WTC11 (cell line): ENCODE results near the gene DCHS2. TPM values are rescaled to one million over a fixed set of nuclear protein-coding genes. Genes with fewer than 3 reads are reported as not detected.

Source experiments
- ATAC-seq: fragments of 200-7000 bp; cut with Tn5 transposase; 2 replicates; pipeline ENCODE4 v1.10.0; 2021; ENCODE audit warnings: mild to moderate bottlenecking, moderate library complexity
- CTCF ChIA-PET: fragments of 300-600 bp; sonication (Branson Sonifier 250); formaldehyde crosslinking; loops from one replicate; lab custom pipeline; 2021; ENCODE audit warnings: antibody characterized with exemption; lab: Charles Lee
- POLR2A ChIA-PET: fragments of 350-600 bp; sonication (Branson Sonifier 250); formaldehyde crosslinking; loops from one replicate; lab custom pipeline; 2021; ENCODE audit warnings: antibody characterized with exemption; lab: Charles Lee
- DNase-seq: peaks from one replicate; pipeline ENCODE4 v3.0.0; 2021; ENCODE audit warnings: low spot score
- H3K27ac Mint-ChIP-seq: 2 replicates; pipeline ENCODE4 v1.8.0; 2021; ENCODE audit warnings: mixed read lengths
- H3K27me3 Mint-ChIP-seq: 2 replicates; pipeline ENCODE4 v1.8.0; 2021; ENCODE audit warnings: low read depth, mild to moderate bottlenecking, moderate library complexity, mixed read lengths
- H3K36me3 Mint-ChIP-seq: 2 replicates; pipeline ENCODE4 v1.8.0; 2021; ENCODE audit warnings: mixed read lengths
- H3K4me1 Mint-ChIP-seq: 2 replicates; pipeline ENCODE4 v1.8.0; 2022; ENCODE audit warnings: mixed read lengths
- H3K4me3 Mint-ChIP-seq: 2 replicates; pipeline ENCODE4 v1.8.0; 2021; ENCODE audit warnings: mild to moderate bottlenecking, moderate library complexity, mixed read lengths
- H3K9me3 Mint-ChIP-seq: 2 replicates; pipeline ENCODE4 v1.8.0; 2021; ENCODE audit warnings: mixed read lengths
- ATF2 ChIP-seq: sonication (generic); formaldehyde crosslinking; IDR thresholded peaks from 2 replicates; pipeline ENCODE4 v1.8.1; 2022; ENCODE audit warnings: low read depth, missing genetic modification reagents, borderline replicate concordance
- CBFB ChIP-seq: sonication (generic); formaldehyde crosslinking; IDR thresholded peaks from 2 replicates; pipeline ENCODE4 v1.8.1; 2022; ENCODE audit warnings: mild to moderate bottlenecking, low read depth, missing genetic modification reagents
- CREB1 ChIP-seq: sonication (generic); formaldehyde crosslinking; IDR thresholded peaks from 2 replicates; pipeline ENCODE4 v1.8.0; 2023; ENCODE audit warnings: mild to moderate bottlenecking, missing genetic modification reagents
- GABPB1 ChIP-seq: sonication (generic); formaldehyde crosslinking; IDR thresholded peaks from 2 replicates; pipeline ENCODE4 v1.8.1; 2023; ENCODE audit warnings: mild to moderate bottlenecking, missing genetic modification reagents
- IRF2 ChIP-seq: sonication (generic); formaldehyde crosslinking; IDR thresholded peaks from 2 replicates; pipeline ENCODE4 v1.8.0; 2022; ENCODE audit warnings: low read depth, missing genetic modification reagents, borderline replicate concordance
- MLX ChIP-seq: sonication (generic); formaldehyde crosslinking; IDR thresholded peaks from 2 replicates; pipeline ENCODE4 v1.8.1; 2023; ENCODE audit warnings: mild to moderate bottlenecking, missing genetic modification reagents, moderate library complexity
- MYBL2 ChIP-seq: sonication (generic); formaldehyde crosslinking; IDR thresholded peaks from 2 replicates; pipeline ENCODE4 v1.8.1; 2023; ENCODE audit warnings: mild to moderate bottlenecking, moderate library complexity, missing genetic modification reagents
- NFATC4 ChIP-seq: fragments of 250-450 bp; sonication (Bioruptor Pico); IDR thresholded peaks from 2 replicates; pipeline ENCODE4 v1.9.0; 2021; ENCODE audit warnings: mild to moderate bottlenecking
- NR3C1 ChIP-seq: sonication (generic); formaldehyde crosslinking; conservative IDR thresholded peaks from 2 replicates; pipeline ENCODE4 v1.8.1; 2023; ENCODE audit warnings: low read depth, mild to moderate bottlenecking, missing genetic modification reagents
- PREB ChIP-seq: sonication (generic); formaldehyde crosslinking; IDR thresholded peaks from 2 replicates; pipeline ENCODE4 v1.8.1; 2022; ENCODE audit warnings: mild to moderate bottlenecking, missing genetic modification reagents, moderate library complexity, borderline replicate concordance
- RORB ChIP-seq: fragments of 250-450 bp; sonication (Bioruptor Pico); IDR thresholded peaks from 2 replicates; pipeline ENCODE4 v1.9.0; 2021; ENCODE audit warnings: mild to moderate bottlenecking
- TCF7 ChIP-seq: sonication (generic); formaldehyde crosslinking; IDR thresholded peaks from 2 replicates; pipeline ENCODE4 v1.8.0; 2022; ENCODE audit warnings: mild to moderate bottlenecking, low read depth, missing genetic modification reagents, moderate library complexity
- TP53 ChIP-seq: sonication (generic); formaldehyde crosslinking; IDR thresholded peaks from 2 replicates; pipeline ENCODE4 v1.8.1; 2023; ENCODE audit warnings: mild to moderate bottlenecking, missing genetic modification reagents
- ZNF396 ChIP-seq: fragments of 250-450 bp; sonication (Bioruptor Pico); IDR thresholded peaks from 2 replicates; pipeline ENCODE4 v1.8.0; 2021; ENCODE audit warnings: mild to moderate bottlenecking, moderate library complexity, borderline replicate concordance
- ZNF425 ChIP-seq: fragments of 250-450 bp; sonication (Bioruptor Pico); conservative IDR thresholded peaks from 2 replicates; pipeline ENCODE4 v1.9.0; 2021; ENCODE audit warnings: mild to moderate bottlenecking
- total RNA-seq: library from RNA; stranded (reverse); gene quantifications from 3 replicates; pipeline ENCODE4 v1.2.3, GENCODE V29; 2021
- TF ChIP-seq, protein P1 (sequence below): fragments of 250-450 bp; sonication (Bioruptor Pico); IDR thresholded peaks from 2 replicates; pipeline ENCODE4 v1.8.0; 2021; ENCODE audit warnings: mild to moderate bottlenecking
- TF ChIP-seq, protein P2 (sequence below): sonication (generic); formaldehyde crosslinking; IDR thresholded peaks from 2 replicates; pipeline ENCODE4 v1.8.0; 2022; ENCODE audit warnings: mild to moderate bottlenecking, missing genetic modification reagents
- TF ChIP-seq, protein P3 (sequence below): fragments of 250-450 bp; sonication (Bioruptor Pico); IDR thresholded peaks from 2 replicates; pipeline ENCODE4 v2.1.2; 2022; ENCODE audit warnings: mild to moderate bottlenecking, moderate library complexity

DCHS2 gene
- total RNA-seq, 1 experiment from 2014 or later: 1.3 TPM

DNA sequence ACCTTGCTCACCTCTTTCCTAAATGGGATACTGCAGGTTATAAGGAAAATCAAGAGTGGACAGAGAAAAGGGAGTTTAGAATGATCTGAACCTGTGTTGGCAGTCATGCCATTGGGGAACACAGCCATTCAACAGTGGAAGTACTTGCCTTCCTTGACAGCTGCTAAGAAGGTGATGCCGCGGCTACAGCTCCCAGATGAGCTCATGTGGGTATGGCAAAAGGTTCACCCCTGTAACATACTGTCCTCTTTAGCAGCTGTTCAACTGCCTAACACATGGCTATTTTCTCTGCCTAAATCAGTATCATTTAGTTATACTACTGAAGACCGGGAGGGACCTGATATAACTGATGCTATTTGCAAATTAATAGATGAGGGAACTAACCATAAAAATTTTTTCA lies 76.8 kb downstream of the DCHS2 start:
- POLR2A ChIA-PET: no interaction called here
- ATAC-seq (no peak), DNase-seq (no peak)
- H3K27ac Mint-ChIP-seq: no peak overlapping the region
- CTCF ChIA-PET: interaction anchor here (0.6 to 2.4 kb wide), 6 partner anchors 67 to 138 kb away, joined by 3 to 24 read pairs (median 7); partner anchors contain the start of gene DCHS2
- TF ChIP-seq TCF7 (CRISPR knock-in tag): no peak
- no peak for TF ChIP-seq NR3C1 (CRISPR knock-in tag)
- no peak for TF ChIP-seq NFATC4 (CRISPR knock-in tag)
- TF ChIP-seq, protein P1, sequence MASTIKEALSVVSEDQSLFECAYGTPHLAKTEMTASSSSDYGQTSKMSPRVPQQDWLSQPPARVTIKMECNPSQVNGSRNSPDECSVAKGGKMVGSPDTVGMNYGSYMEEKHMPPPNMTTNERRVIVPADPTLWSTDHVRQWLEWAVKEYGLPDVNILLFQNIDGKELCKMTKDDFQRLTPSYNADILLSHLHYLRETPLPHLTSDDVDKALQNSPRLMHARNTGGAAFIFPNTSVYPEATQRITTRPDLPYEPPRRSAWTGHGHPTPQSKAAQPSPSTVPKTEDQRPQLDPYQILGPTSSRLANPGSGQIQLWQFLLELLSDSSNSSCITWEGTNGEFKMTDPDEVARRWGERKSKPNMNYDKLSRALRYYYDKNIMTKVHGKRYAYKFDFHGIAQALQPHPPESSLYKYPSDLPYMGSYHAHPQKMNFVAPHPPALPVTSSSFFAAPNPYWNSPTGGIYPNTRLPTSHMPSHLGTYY: no peak
- TF ChIP-seq CREB1 (CRISPR knock-in tag): no peak
- no peak for TF ChIP-seq CBFB
- TF ChIP-seq ZNF425: no peak
- no peak for TF ChIP-seq RORB (CRISPR knock-in tag)
- TF ChIP-seq, all 79 proteins: peak for 0
- Mint-ChIP-seq H3K36me3 (no peaks in the 10 kb centered on the region), H3K9me3 (peaks cover 7% of the 10 kb centered on the region), H3K4me1 (peaks cover 19% of the 10 kb centered on the region), H3K27me3 (peaks cover 17% of the 10 kb centered on the region), H3K4me3 (no peak overlapping the region)

DNA sequence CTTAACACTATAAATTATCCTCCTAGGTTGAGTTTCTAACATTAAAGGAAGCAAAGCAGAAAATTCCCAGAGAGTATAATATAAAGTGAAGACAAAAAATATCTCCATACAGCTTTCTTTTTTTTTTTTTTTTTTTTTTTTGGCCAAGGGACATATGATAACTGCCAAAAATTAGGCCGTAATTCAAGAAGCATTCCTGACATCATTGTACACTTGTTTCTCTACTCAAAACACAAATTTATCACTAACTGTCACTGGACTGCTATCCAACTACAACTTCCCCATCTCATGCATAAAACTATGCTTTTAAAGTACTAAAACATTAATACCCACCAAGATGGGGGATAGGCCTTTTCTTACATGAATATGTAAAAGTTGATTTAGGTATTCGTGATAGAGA lies 77.2 kb downstream of the DCHS2 start:
- Mint-ChIP-seq H3K36me3 (no peaks in the 10 kb centered on the region), H3K4me1 (peaks cover 19% of the 10 kb centered on the region), H3K9me3 (peaks cover 7% of the 10 kb centered on the region), H3K27me3 (peaks cover 17% of the 10 kb centered on the region), H3K4me3 (no peak overlapping the region), H3K27ac (no peak overlapping the region)
- no peak for TF ChIP-seq GABPB1 (CRISPR knock-in tag)
- TF ChIP-seq MYBL2 (CRISPR knock-in tag): no peak
- no peak for TF ChIP-seq NFATC4 (CRISPR knock-in tag)
- TF ChIP-seq IRF2 (CRISPR knock-in tag): no peak
- TF ChIP-seq, protein P2, sequence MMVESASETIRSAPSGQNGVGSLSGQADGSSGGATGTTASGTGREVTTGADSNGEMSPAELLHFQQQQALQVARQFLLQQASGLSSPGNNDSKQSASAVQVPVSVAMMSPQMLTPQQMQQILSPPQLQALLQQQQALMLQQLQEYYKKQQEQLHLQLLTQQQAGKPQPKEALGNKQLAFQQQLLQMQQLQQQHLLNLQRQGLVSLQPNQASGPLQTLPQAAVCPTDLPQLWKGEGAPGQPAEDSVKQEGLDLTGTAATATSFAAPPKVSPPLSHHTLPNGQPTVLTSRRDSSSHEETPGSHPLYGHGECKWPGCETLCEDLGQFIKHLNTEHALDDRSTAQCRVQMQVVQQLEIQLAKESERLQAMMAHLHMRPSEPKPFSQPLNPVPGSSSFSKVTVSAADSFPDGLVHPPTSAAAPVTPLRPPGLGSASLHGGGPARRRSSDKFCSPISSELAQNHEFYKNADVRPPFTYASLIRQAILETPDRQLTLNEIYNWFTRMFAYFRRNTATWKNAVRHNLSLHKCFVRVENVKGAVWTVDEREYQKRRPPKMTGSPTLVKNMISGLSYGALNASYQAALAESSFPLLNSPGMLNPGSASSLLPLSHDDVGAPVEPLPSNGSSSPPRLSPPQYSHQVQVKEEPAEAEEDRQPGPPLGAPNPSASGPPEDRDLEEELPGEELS: no peak
- no peak for TF ChIP-seq PREB
- no peak for TF ChIP-seq ZNF396 (CRISPR knock-in tag)
- no peak for TF ChIP-seq TCF7 (CRISPR knock-in tag)
- TF ChIP-seq ATF2 (CRISPR knock-in tag): no peak
- TF ChIP-seq, protein P3, sequence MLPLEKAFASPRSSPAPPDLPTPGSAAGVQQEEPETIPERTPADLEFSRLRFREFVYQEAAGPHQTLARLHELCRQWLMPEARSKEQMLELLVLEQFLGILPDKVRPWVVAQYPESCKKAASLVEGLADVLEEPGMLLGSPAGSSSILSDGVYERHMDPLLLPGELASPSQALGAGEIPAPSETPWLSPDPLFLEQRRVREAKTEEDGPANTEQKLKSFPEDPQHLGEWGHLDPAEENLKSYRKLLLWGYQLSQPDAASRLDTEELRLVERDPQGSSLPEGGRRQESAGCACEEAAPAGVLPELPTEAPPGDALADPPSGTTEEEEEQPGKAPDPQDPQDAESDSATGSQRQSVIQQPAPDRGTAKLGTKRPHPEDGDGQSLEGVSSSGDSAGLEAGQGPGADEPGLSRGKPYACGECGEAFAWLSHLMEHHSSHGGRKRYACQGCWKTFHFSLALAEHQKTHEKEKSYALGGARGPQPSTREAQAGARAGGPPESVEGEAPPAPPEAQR (CRISPR knock-in tag): no peak
- TF ChIP-seq TP53 (CRISPR knock-in tag): no peak
- TF ChIP-seq MLX: no peak
- no peak for DNase-seq
- CTCF ChIA-PET: interaction anchor here (2.4 kb wide), 1 partner anchor 84 kb away, joined by 6 read pairs; no protein-coding TSS in a partner anchor
- ATAC-seq: no peak
- POLR2A ChIA-PET: no interaction called here
